IMR-90 (cell line): ENCODE data around the gene SENP5.
"Not testable (repeated sequence)": the region's sequence is repeated elsewhere in the genome, so short reads cannot be mapped to it uniquely, and the experiment has no call there.

Source experiments
- ELK1 ChIP-seq: fragments of 150-350 bp; IDR thresholded peaks from 2 replicates; pipeline ENCODE4 v1.6.1; 2016; ENCODE audit warnings: low read depth, mild to moderate bottlenecking, low read length, moderate library complexity, borderline replicate concordance
- MAFK ChIP-seq: IDR thresholded peaks from 2 replicates; pipeline ENCODE4 v1.6.1; 2012; ENCODE audit warnings: low read depth, low read length, improper control_type of control experiment
- MXI1 ChIP-seq: IDR thresholded peaks from 2 replicates; pipeline ENCODE4 v1.6.1; 2012; ENCODE audit warnings: low read depth, mild to moderate bottlenecking, low read length, moderate library complexity, borderline replicate concordance
- POLR2A ChIP-seq: IDR thresholded peaks from 2 replicates; pipeline ENCODE4 v1.6.1; 2012; ENCODE audit warnings: mild to moderate bottlenecking, low read depth, low read length
- RAD21 ChIP-seq: IDR thresholded peaks from 2 replicates; pipeline ENCODE4 v1.6.1; 2012; ENCODE audit warnings: low read length, improper control_type of control experiment
- RFX5 ChIP-seq: IDR thresholded peaks from 2 replicates; pipeline ENCODE4 v1.8.0; 2012; ENCODE audit warnings: low read depth, mild to moderate bottlenecking, low read length, moderate library complexity

DNA sequence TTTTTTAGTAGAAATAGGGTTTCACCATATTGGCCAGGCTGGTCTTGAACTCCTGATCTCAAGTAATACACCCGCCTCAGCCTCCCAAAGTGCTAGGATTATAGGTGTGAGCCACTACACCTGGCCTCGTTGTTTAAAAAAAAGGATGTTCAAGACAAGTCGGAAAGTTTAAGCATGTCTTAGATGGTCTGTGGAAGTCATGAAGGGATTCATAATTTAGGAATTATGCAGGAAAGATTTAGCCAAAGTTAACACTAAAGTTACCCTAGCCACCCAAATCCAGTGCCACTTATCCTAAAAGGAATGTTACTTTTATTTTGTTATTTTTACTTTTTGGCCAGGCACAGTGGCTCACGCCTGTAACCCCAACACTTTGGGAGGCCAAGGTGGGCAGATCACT is 19.3 kb upstream of the SENP5 start:
- not testable (repeated sequence) for TF ChIP-seq RFX5, POLR2A, MXI1, MAFK, RAD21, ELK1
